Right cardiac atrium (tissue), 5 donors: ENCODE data around the gene ZNF823. TPM values are rescaled to one million over a fixed set of nuclear protein-coding genes. Genes with fewer than 3 reads are reported as not detected.
"Not testable (repeated sequence)": the region's sequence is repeated elsewhere in the genome, so short reads cannot be mapped to it uniquely, and the experiment has no call there.

Experiments
- ATAC-seq, 2 donors: fragments of 200-7000 bp; cut with Tn5 transposase; one replicate each; pipeline versions ENCODE4 v1.8.0 to v1.9.1; 2020; ENCODE audit warnings: moderate library complexity in 2 of 2, mild to moderate bottlenecking in 1 of 2
- DNase-seq, 3 donors: peaks; one replicate each; pipeline ENCODE4 v3.0.0-alpha.2; 2020
- H3K27ac ChIP-seq: one replicate; pipeline ENCODE4 v1.5.1; 2013; ENCODE audit warnings: mild to moderate bottlenecking, low read length, control low read depth, moderate library complexity
- H3K27me3 ChIP-seq: one replicate; pipeline ENCODE4 v1.6.1; 2013; ENCODE audit not compliant: control insufficient read depth, insufficient read depth
- H3K4me1 ChIP-seq: one replicate; pipeline ENCODE4 v1.6.1; 2013; ENCODE audit warnings: low read length; ENCODE audit not compliant: control insufficient read depth, insufficient read depth
- H3K4me3 ChIP-seq: one replicate; pipeline ENCODE4 v1.5.1; 2013; ENCODE audit warnings: low read length, control low read depth
- H3K9me3 ChIP-seq: one replicate; pipeline ENCODE4 v1.6.1; 2013; ENCODE audit warnings: low read length; ENCODE audit not compliant: control insufficient read depth
- WGBS: extraction: QIAGEN DNeasy Blood & Tissue Kit; methylation state at CpG from one replicate; pipeline ENCODE4 v1.1.7; 2013; 5-methylcytosine and 5-hydroxymethylcytosine counted together
- intact Hi-C, 4 donors: fragments of 100-400 bp; cut with DNase I; formaldehyde crosslinking; loops; one replicate each; pipeline versions ENCODE4 v1.11.0 to v1.14.0; 2022 to 2023
- long read RNA-seq, 4 donors: library from polyadenylated mRNA; unstranded; transcript quantifications; one replicate each; pipeline ENCODE4 v2.0.0, GENCODE V29; 2020 to 2021
- polyA plus RNA-seq: library from polyadenylated mRNA; stranded (reverse); fragments of 200-250 nt; gene quantifications from one replicate; pipeline ENCODE4 v1.2.3, GENCODE V29; 2013
- total RNA-seq, 4 donors: library from RNA; stranded (reverse); fragmentation: NEBNext Ultra II Directional; extraction: Animal tissue kit (Norgen Biotek cat#: 25700); gene quantifications; one replicate each; pipeline ENCODE4 v1.2.1, GENCODE V29; 2021
- donor health status: healthy with polysubstance abuse.
- donor health status: DM: no; HTN: yes; CAD: no.
- donor health status: DM: no; HTN: no; CAD: no.
- donor health status: DM: no; HTN: yes; CAD: no; lungs with severe emphysema.
- donor health status: DM: yes; HTN: yes; CAD: no.

The ZNF823 gene
- total RNA-seq, result 1 to 10 TPM; 2.6 to 6.0 (median 4.5) TPM
- polyA plus RNA-seq, result 2.2 TPM
- long read RNA-seq, donor 1, transcript ZNF823-201 (4 exons, 2,423 nt), result major isoform, 13 of 13 reads
- long read RNA-seq, donor 1, partial matches to known transcripts, result 0 of 13 reads
- long read RNA-seq, donor 1, other reads (novel, unspliced or antisense), result 0 of 13 reads
- long read RNA-seq, donor 2, partial matches to known transcripts, result 0 of 4 reads
- long read RNA-seq, donor 2, other reads (novel, unspliced or antisense), result 2 of 4 reads
- long read RNA-seq, donor 3, transcript ZNF823-201 (4 exons, 2,423 nt), result major isoform, 11 of 18 reads
- long read RNA-seq, donor 3, partial matches to known transcripts, result 1 of 18 reads
- long read RNA-seq, donor 3, other reads (novel, unspliced or antisense), result 1 of 18 reads
- long read RNA-seq, donor 4, partial matches to known transcripts, result 0 of 4 reads
- long read RNA-seq, donor 4, other reads (novel, unspliced or antisense), result 0 of 4 reads

DNA sequence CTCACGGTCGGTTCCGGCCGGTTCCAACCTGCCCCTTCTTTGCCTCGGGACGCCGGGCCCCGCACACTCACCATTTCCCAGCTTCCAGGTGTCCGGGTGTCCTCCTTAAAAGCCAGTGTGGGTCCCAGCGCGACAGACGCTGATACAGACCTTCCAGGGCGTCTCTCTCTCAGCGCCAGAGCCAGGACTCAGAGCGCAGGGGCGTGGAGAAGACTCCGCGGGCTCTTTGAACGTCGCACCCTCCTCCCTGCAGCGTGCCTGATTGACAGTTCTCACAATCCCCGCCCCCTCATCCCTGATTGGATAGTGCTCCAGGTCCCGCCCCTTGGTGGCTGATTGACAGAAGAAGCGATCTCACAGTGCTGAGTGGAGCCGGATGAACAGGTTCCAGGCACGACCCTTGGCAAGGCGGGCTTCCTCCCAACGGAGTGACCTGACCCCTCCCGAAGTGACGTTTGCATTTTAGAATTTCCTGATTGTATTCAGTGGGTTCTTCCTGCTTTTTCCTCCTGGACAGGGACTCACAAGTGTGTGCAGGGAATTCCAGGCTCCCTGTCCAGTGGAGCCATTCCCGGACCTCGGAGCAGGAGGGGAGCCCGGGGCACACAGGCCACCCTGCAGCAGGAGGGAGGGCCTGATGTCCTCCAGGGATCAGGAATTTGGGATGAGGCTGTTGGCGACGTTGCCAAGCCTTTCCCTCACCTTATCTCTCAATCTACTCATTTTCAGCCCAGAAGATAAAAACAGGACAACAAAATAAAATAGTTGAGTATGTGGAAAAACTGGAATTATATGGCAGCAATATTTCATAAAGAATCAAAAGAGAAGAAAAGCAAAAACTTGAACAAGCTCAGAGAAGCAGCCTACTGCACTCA is at the start of gene ZNF823:
TSS of gene ZNF823 (minus strand) at position 201 of the 875 bp plus-strand sequence. CDS start at position 74, 127 bp downstream.
- Histone ChIP-seq H3K4me3 (peak within 1 kb of the TSS; percentile 89), H3K27ac (peak within 1 kb of the TSS; percentile 82), H3K4me1 (peaks cover 4% of the 10 kb centered on the region), H3K27me3 (no peaks in the 10 kb centered on the region), H3K9me3 (no peaks in the 10 kb centered on the region)
- intact Hi-C loops, result no loop called here
- DNase-seq, result peak; percentile 99 to 100 (median 99)
- peak; percentile 99 for ATAC-seq
- WGBS, result under 1% methylated on average over 35 of the region's 35 CpGs

DNA sequence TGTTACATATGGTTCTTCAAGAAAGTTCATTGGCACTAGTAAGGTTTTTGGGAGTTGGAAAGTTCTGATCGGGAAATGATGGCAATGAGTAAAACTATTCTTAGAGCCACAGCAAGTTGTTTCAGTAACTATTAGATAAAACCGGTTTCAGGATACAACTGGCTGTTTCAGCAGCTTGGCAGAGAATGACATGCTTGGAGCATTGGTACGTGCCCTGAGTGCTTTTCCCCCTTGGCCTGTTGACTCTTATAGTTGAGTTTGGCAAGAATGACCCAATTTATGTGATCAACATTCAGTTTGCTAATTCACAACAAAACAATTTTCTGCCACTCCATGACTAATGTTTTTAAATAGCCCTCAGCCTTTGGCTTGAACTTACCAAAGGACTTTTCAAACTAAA is 48.8 kb upstream of the ZNF823 start:
- no peak overlapping the region for H3K27ac ChIP-seq
- H3K4me3 ChIP-seq, result no peak overlapping the region
- H3K4me1 ChIP-seq, result no peaks in the 10 kb centered on the region
- ATAC-seq, result no peak
- intact Hi-C loops, result loop anchor here in 1 of 4 donors (10.0 kb wide), 1 partner anchor 113 kb away; no protein-coding TSS in a partner anchor
- no peaks in the 10 kb centered on the region for H3K9me3 ChIP-seq
- H3K27me3 ChIP-seq, result no peaks in the 10 kb centered on the region
- 84% methylated on average over 3 of the region's 3 CpGs for WGBS
- no peak for DNase-seq

DNA sequence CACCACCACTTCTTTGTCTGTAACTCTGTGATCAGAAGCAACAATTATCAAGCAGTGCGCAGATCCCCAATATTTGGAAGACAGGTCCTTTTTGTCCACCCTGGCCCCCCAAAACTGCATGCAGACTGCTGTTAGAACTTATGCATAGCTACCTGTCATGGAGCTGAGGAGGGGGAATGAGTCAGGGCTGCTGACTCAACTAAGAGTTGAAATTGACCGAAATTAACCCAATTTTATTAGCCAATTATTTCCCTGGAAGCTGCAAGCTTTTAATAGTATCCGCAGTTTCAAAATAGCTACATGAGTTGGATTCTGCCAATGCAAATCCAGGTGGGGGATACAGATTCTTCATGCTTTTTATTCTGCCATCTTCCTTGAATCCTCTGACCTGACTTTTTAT is 45.6 kb upstream of the ZNF823 start:
- no peak for DNase-seq
- Histone ChIP-seq H3K4me3 (no peak overlapping the region), H3K27ac (no peak overlapping the region), H3K27me3 (no peaks in the 10 kb centered on the region), H3K4me1 (no peaks in the 10 kb centered on the region), H3K9me3 (peaks cover 6% of the 10 kb centered on the region)
- ATAC-seq, result no peak
- WGBS, result 98% methylated on average over 3 of the region's 3 CpGs
- intact Hi-C loops, result loop anchor here in 1 of 4 donors (10.0 kb wide), 1 partner anchor 110 kb away; no protein-coding TSS in a partner anchor

DNA sequence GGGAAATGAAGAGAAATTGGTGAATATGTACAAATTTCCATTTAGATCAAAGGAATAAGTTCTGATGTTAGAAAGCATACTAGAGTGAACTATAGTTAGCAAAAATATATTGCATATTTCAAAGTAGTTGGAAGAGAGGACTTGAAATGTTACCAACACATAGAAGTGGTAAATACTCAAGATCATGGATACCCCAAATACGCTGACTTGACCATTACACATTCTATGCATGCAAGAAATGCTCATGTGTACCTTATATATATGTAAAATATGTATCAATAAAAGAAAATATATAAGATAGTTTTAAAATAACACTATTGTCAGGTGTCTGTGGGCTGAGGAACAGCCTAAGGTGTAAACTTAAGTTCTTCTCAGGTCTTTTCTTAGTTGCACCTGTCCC is 45.0 kb upstream of the ZNF823 start:
- Histone ChIP-seq H3K27me3 (no peaks in the 10 kb centered on the region), H3K9me3 (peaks cover 7% of the 10 kb centered on the region), H3K4me1 (no peaks in the 10 kb centered on the region), H3K27ac (no peak overlapping the region), H3K4me3 (no peak overlapping the region)
- no peak for ATAC-seq
- intact Hi-C loops, result loop anchor here in 1 of 4 donors (10.0 kb wide), 1 partner anchor 109 kb away; no protein-coding TSS in a partner anchor
- 99% methylated on average over 1 of the region's 1 CpG for WGBS
- no peak for DNase-seq

DNA sequence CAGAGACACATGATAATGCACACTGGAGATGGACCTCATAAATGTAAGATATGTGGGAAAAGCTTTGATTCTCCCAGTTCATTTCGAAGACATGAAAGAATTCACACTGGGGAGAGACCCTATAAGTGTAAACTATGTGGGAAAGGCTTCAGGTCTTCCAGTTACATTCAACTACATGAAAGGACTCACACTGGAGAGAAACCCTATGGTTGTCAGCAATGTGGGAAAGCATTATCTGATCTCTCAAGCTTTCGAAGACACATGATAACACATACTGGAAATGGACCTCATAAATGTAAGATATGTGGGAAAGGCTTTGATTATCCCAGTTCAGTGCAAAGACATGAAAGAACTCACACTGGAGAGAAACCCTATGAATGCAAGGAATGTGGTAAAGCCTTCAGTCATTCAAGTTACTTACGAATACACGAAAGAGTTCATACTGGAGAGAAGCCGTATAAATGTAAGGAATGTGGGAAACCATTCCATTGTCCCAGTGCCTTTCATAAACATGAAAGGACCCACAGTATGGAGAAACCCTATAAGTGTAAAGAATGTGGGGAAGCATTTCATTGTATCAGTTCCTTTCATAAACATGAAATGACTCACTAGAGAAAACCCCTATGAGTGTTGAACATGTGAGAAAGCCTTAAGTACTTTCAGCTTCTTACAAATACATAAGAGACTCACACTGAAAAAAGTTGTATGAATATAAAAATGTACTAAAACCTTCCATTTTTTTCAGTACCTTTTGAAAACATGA is 42.7 kb upstream of the ZNF823 start:
- intact Hi-C loops, result loop anchor here in 1 of 4 donors (10.0 kb wide), 1 partner anchor 107 kb away; no protein-coding TSS in a partner anchor
- DNase-seq, result no peak
- Histone ChIP-seq H3K27ac (no peak overlapping the region), H3K9me3 (peaks cover 7% of the 10 kb centered on the region), H3K4me1 (no peaks in the 10 kb centered on the region), H3K27me3 (no peaks in the 10 kb centered on the region), H3K4me3 (peak overlapping the region; percentile 12)
- WGBS, result 97% methylated on average over 5 of the region's 5 CpGs
- no peak for ATAC-seq

DNA sequence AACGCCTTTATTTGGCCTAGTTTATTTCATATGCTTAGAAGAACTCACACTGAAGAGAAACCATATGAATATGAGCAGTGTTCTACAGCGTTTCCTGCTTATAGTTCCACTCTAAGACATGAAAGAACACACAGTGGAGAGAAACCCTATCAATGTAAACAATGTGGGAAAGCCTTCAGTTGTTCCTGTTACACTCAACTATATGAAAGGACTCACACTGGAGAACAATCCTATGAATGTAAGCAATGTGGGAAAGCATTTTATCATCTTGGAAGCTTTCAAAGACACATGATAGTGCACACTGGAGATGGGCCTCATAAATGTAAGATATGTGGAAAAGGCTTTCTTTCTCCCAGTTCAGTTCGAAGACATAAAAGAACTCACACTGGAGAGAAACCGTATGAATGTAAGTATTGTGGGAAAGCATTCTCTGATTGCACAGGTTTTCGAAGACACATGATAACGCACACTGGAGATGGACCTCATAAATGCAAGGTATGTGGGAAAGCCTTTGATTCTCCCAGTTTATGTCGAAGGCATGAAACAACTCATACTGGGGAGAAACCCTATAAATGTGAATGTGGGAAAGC is 41.8 kb upstream of the ZNF823 start:
- H3K4me1 ChIP-seq, result no peaks in the 10 kb centered on the region
- no peak overlapping the region for H3K4me3 ChIP-seq
- no peaks in the 10 kb centered on the region for H3K27me3 ChIP-seq
- H3K9me3 ChIP-seq, result peaks cover 7% of the 10 kb centered on the region
- DNase-seq (no peak), ATAC-seq (no peak)
- H3K27ac ChIP-seq, result no peak overlapping the region
- intact Hi-C loops, result loop anchor here in 1 of 4 donors (10.0 kb wide), 1 partner anchor 106 kb away; no protein-coding TSS in a partner anchor
- WGBS, result 98% methylated on average over 7 of the region's 7 CpGs

DNA sequence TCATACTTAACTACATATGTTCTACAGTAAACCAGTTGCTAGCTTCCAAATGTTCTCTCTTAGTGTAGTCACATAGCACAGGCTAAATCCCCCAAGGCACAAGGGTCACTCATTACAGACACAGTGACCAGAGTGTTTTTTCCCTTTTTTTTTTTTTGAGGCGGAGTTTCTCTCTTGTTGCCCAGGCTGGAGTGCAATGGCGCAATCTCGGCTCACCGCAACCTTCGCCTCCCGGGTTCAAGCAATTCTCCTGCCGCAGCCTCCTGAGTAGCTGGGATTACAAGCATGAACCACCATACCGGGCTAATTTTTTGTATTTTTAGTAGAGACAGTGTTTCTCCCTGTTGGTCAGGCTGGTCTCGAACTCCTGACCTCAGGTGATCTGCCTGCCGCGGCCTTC is 37.9 kb upstream of the ZNF823 start:
- H3K4me3 ChIP-seq, H3K4me1 ChIP-seq, intact Hi-C loops, DNase-seq, ATAC-seq, H3K27me3 ChIP-seq, H3K27ac ChIP-seq, H3K9me3 ChIP-seq: not testable (repeated sequence)
- 96% methylated on average over 11 of the region's 11 CpGs for WGBS

DNA sequence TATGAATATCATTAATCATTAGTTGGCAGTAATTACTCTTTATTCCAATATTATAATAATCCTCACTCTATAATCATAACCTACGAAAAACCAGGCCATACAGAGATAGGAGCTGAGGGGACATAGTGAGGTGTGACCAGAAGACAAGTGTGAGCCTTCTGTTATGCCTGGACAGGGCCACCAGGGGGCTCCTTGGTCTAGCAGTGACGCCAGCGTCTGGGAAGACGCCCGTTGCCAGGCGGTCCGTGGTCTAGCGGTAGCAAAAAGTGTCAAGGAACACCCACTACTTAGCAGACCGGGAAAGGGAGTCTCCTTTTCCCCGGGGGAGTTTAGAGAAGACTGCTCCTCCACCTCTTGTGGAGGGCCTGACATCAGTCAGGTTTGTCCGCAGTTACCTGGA is 32.8 kb upstream of the ZNF823 start:
- H3K4me1 ChIP-seq, H3K4me3 ChIP-seq, H3K27me3 ChIP-seq, intact Hi-C loops, ATAC-seq, H3K27ac ChIP-seq, DNase-seq, H3K9me3 ChIP-seq: not testable (repeated sequence)
- 72% methylated on average over 11 of the region's 11 CpGs for WGBS

DNA sequence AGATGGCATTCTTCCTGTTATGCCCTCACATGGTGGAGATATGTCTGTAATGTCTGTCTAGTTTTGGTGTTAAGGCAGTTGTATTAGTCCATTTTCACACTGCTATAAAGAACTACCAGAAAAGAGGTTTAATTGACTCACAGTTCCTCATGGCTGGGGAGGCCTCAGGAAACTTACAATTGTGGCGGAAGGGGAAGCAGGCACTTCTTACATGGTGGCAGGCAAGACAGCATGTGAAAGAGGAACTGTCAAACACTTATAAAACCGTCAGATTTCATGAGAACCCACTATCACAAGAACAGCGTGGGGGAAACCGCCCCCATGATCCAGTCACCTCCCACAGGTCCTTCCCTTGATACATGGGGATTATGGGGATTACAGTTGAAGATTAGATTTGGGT is 31.2 kb upstream of the ZNF823 start:
- H3K27ac ChIP-seq, result no peak overlapping the region
- intact Hi-C loops, result no loop called here
- peaks cover 2% of the 10 kb centered on the region for H3K4me1 ChIP-seq
- no peaks in the 10 kb centered on the region for H3K27me3 ChIP-seq
- H3K4me3 ChIP-seq, result no peak overlapping the region
- DNase-seq (no peak), ATAC-seq (no peak)
- WGBS, result 93% methylated on average over 4 of the region's 4 CpGs
- H3K9me3 ChIP-seq, result no peaks in the 10 kb centered on the region

DNA sequence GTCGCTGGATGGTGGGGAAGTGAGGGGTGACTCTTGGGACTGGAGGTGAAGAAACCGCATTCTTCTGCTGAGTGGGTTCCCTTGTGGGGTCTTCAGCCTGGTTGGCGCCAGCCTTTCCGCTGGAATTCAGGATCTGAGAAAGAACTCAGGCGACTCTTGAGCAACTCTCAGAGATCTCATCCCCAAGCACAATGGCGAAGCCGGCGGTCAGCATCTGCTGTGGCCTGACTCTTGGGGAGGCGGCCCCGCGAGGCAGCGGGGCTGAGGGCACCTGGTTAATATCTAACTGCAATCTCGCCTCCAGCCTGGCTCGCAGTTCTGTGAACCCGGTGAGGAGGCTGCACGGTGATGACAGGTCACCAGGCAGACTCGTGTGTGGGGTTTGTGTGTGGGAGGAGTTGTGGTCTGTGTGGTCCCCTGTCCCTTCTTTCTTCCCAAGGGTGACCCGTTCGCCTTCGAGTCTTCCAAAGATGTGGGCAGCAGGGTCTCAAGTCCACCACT is 28.9 kb upstream of the ZNF823 start:
- intact Hi-C loops, result no loop called here
- DNase-seq (peak; percentile 35 to 68 (median 59)), ATAC-seq (peak; percentile 28 to 35)
- H3K27ac ChIP-seq, result peak overlapping the region; percentile 91
- peak overlapping the region; percentile 82 for H3K4me3 ChIP-seq
- H3K27me3 ChIP-seq, result no peaks in the 10 kb centered on the region
- H3K9me3 ChIP-seq, result no peaks in the 10 kb centered on the region
- H3K4me1 ChIP-seq, result peaks cover 2% of the 10 kb centered on the region
- WGBS, result under 1% methylated on average over 20 of the region's 20 CpGs
